D341Med (cell line): Measurements from ENCODE around the gene FCRL5.
"Not testable (repeated sequence)": the region's sequence is repeated elsewhere in the genome, so short reads cannot be mapped to it uniquely, and the experiment has no call there.

Experiments
- DNase-seq: peaks from one replicate; pipeline ENCODE4 v3.0.0; 2012; ENCODE audit warnings: low spot score

The FCRL5 gene

GRCh38 chr1:157551694-157552693, at the start of gene FCRL5:
Gene FCRL5, minus strand, starts transcription at chr1:157552515. Its CDS starts 153 bp downstream, at chr1:157552362.
- DNase-seq: no peak

GRCh38 chr1:157600236-157600635, 47.9 kb upstream of the FCRL5 start:
- DNase-seq: no peak

DNA sequence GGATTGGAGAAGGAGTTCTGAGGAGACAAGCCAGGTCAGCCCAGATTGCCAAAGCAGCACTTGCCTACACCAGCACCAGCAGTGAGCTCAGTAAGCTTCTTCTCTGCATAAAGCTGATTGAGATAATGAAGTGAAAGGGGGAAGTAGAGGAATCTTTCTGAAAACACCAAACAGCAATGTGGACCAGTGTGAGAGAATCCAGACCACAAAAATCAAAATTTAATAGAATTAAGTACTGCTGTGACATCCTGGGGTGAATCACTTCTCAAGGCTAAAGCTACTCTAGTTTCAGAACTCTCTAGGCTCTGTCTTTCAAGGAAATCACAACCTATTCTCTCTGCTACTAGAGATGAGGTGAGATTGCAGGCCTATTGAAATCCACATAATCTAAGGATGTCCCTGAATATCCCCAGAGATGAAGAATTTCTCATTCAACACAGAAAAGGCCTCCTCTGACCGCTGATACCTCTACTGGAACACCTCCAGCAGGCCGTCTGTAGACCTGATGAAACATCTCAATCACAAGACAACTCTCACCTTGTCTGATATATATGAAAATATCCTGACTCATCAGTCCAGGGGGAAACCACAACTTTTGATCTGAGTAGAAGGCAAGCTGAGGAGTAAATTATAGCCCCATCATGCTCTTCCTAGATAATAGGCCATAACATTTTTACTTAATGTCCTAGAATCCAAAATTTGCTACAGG, 45.8 kb upstream of the FCRL5 start, which contains the start of gene FCRL4:
Gene FCRL4, minus strand, starts transcription at position 127 of the 709 bp plus-strand sequence. CDS start 141 bp downstream, outside the sequence.
- DNase-seq: no peak

- DNase-seq: no peak
Measured at GRCh38 chr1:157596384-157596783, 44.1 kb upstream of the FCRL5 start.

DNA sequence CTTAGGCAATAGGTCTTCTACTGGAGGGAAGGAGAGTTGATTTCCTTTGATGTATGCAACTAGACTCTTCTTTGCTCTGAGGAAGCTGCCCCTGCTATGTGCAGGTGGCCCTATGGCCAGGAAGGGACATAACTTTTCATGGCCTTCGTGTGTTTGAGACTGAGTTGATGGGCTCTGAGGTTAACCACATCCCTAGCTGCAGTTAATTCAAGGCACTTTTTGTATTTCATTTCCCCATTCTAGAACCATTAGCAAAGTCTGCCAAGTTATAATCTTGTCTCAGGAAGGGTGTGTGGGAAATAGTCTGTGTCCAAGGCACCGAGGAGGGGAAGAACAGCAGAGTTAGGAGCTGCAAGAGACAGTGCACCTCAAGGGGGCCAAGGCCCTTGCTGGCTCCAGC, 43.0 kb upstream of the FCRL5 start:
- no peak for DNase-seq

GRCh38 chr1:157585984-157586383, 33.7 kb upstream of the FCRL5 start:
- no peak for DNase-seq

DNA sequence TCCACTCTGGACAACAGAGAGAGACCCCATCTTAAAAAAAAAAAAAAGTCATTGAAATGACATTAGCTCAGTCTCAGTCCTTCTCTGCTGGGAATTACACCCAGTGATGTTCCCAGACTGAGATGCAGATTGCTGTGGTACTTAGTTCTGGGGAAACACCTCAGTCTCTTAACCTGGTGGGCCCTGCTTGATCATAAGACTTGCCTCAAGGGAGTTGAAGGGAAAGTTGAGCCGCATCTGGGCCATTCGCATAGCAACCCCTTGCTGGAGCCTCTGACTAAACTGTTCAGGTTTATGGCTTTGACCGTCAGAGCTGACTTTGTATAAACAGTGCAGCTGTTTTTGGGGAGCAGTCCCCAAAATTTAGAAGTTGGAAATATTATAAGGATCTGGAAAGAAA, 32.2 kb upstream of the FCRL5 start:
- DNase-seq: no peak

DNA sequence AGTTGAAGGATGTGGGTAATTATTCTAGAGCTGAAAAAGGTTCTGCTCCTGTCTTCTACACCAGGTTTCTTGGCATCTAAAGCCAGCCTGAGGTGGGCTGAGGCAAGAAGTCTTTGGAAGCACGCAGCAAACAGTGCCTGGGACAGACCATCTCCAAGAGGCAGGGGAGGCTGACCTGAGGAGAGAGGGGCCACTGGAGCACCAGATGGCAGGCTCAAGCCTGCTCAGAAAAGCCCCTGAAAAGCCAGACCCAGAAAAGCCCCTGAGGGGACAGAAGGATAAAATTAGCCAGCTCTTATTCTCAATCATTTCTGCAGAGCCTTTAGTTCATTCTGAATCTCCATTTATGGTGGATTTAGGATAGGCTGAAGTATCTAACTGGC, 28.5 kb upstream of the FCRL5 start:
- no peak for DNase-seq

DNA sequence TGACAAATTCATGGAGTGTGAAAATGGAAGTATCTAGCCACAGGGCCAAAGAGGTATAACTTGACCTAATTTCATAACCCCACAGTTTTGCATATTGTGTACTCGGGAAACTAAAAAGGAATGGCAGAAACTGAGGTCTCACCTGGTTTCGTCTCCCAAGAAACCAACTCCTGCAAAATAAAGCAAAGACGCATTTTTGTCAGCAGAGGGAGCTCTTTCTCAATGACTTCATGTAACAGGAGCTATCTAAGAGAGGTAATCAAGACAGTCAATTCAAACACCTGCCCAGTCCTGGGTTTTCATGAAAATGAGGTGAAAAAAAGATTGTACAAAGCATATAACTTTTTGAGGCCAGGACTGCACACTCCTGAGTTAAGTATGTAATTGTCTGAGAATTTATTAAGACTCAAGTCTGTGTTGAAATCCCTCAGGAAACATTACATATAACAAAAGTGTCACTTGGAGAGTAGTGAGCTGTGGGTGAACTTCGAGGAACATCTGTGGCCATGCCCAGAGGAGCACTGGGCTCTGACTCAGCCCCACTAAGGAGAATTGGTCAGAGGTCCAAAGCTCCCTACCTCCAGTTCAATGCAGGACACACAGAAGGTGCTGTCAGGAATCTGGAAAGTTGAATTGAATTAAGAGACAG, 28.0 kb upstream of the FCRL5 start:
- peak; percentile 65 for DNase-seq

DNA sequence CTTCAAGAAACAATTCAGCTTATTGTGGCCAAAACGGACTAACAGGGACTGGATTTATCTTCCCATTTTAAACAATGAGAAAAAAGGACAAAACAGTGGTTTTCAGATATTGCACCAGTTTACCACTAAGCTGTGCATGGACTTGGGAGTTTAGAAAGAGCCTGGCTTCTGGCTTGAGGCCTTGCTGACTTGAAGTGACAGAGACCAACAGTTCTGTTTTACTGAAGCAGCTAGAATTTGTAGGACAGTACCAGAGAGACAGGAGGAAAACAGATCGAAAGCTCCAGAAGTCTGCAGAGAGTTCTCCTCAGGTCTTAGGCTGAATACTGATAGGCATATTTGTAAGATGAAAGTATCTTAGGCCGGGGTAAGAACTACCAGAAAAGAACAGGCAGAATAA, 25.1 kb upstream of the FCRL5 start:
- DNase-seq: no peak

DNA sequence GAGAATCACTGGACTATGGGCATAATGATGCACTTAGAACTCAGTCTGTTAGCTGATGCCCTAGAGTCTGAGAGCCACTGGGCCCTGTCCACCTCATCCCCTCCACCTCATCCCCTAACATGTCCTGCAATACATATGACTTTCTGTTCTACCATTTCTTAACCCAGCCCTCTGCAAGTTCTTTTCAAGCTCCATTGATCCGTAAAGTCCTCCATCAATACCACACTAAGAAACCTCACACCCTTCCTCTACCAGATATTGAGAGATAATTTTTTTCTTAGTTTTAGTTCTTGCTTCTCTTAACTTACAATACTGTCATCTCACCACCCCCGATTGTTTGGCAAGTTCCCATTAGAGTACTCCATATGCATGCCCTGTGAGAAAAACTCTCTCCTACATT, 23.4 kb upstream of the FCRL5 start:
- DNase-seq: no peak

DNA sequence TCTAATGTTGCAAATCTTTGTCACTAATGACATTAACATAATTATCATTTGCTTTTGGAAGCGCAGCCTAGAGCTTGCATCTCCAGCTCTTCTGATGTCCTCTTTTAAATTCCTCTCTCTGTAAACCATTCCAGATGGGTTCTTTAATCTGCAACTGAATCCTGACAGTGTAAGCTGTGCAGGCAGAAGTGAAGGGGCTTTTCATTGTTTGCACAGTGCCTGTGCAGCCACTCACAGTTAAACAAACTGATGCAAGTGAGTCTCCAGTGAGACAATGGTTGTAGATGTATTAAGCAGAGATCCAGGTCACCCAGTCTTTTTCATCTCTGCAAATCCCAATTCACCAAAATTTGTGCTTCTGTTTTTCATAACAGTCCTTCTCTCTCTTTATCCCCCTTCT, 22.5 kb upstream of the FCRL5 start:
- DNase-seq: no peak

DNA sequence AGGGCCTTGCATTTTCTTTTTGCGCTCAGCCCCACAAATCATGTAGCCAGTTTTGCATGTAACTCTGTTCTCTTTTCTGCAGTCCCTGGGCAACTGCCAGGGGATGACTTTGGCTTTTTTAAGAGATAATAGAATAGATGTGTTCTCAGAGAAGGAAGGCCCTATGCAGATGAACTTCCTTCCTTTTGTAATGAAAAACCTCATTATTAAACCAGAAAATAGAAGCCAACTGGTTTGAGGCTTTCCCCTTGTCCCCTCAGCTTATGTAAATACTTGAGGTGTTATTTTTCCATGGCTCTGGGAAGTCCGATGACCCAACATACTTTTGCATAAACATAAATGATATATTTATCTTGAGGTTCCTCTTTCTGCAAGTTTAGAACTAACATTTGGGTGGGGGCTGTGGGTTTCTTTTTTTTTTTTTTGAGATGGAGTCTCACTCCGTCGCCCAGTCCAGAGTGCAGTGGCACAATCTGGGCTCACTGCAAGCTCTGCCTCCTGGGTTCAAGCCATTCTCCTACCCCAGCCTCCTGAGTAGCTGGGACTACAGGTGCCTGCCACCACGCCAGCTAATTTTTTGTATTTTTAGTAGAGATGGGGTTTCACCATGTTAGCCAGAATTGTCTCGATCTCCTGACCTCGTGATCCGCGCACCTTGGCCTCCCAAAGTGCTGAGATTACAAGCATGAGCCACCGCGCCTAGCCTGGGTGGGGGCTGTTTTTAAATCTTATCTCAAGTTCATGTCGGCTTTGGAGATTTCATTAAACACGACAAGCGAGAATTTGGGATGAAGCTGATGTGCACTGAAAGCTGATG, 14.4 kb upstream of the FCRL5 start:
- no peak for DNase-seq

DNA sequence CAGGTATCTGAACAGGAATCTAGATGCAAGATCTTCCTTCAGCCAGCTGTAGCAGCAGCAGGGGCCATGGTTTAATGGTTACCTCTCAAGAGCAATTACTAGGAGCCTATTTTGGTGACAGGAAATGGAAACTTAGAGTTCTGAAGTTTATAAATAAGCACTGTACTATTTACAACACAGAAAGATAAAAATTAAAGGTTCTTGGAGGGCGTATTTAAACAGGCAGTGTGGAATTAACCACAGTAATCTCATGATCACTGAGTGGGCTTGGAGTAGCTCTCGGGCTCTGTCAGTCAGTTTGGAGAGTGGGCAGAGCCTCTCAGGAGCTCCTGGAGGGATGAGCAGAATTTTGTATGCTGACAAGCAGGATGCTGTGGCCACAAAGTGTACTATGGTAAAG, 10.2 kb upstream of the FCRL5 start:
- DNase-seq: no peak

GRCh38 chr1:157558119-157558518, 5.8 kb upstream of the FCRL5 start:
- DNase-seq: no peak

- DNase-seq: not testable (repeated sequence)
Measured at GRCh38 chr1:157548081-157548480, 4.2 kb downstream of the FCRL5 start.

DNA sequence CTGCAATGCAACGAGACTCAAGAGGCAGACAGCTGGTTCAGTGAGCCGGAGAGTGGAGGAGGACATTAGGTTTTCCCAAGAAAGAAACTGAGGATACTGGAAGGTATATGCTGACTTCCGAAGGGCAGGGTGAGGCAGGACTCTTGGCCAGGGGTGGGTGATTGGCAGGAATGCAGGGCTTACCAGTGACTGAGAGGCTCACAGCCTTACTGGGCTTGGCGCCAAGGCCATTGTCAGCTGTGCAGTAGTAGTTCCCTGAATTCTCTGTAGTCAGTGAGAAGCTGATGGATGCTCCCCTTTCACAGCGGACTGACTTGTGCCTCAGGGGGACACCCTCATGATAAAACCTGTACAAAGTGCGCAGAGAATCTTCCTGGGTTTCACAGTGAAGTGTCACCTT, 9.6 kb downstream of the FCRL5 start:
- DNase-seq: no peak

GRCh38 chr1:157540852-157541251, 11.5 kb downstream of the FCRL5 start:
- DNase-seq: no peak

DNA sequence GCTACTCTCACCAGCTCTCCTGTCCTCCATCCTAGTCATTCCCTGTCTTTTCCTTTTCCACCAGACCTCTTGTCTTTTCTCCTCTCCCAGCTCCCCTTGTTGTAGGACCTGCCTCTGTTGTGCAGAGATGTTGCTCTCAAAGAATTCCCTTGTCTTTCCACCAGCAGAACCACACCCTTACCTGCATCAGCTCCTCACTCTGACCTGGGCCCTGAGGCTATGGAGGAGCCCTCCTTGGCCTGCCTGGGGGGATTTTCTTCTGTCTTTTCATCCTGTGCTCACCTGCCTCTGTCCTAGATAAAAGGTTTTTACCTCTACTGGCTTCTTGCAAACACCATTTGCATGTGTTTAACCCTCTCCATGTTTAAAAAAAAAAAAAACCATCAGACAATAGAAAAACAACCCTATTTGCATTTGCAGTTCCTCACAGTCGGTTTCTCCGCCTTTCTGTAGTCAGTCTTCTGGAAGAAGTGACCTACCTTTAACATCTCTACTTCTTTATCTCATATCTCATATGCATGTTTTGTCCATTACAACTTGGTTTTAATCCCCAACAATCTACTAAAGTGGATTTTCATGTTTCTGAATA, 12.1 kb downstream of the FCRL5 start:
- DNase-seq: no peak

GRCh38 chr1:157539568-157539967, 12.7 kb downstream of the FCRL5 start:
- DNase-seq: no peak

DNA sequence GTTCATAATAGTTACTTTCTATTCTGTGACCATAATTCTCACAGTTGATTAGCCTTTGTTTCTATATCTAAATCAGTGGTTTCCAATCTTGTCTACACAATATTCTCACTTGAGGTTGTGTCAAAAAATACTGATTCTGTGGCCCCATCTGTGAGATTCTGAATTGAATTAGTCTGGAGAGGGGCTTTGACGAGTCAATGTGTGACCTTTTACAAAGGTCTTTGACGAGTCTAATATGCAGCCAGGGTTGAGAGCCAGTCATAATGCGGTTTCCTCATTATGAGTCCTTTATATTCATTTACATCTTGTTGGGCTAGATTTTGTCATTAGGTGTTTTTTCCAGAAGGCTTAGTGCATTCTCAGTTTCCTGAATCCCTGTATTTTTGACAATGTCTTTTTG, 19.7 kb downstream of the FCRL5 start:
- no peak for DNase-seq
